CD4-positive, alpha-beta T cell treated with Interleukin-15 for 1 hour (primary cell): ENCODE measurements around the gene CDC73.

Experiments
- DNase-seq: peaks from one replicate; pipeline ENCODE4 v3.0.0-alpha.2; 2020

The CDC73 gene

GRCh38 chr1:193121616-193122593 is at the start of gene CDC73:
Gene CDC73, plus strand, starts transcription at chr1:193122031. Its CDS starts 170 bp downstream, at chr1:193122201.
- peak; percentile 98 for DNase-seq

GRCh38 chr1:193077991-193078390 is 43.8 kb upstream of the CDC73 start:
- no peak for DNase-seq

GRCh38 chr1:193079187-193079586 is 42.6 kb upstream of the CDC73 start:
- DNase-seq: no peak

GRCh38 chr1:193083365-193084088 is 38.3 kb upstream of the CDC73 start:
- DNase-seq: no peak

GRCh38 chr1:193085263-193085662 is 36.6 kb upstream of the CDC73 start:
- DNase-seq: no peak

- DNase-seq: no peak
Observed at GRCh38 chr1:193086342-193086741, 35.5 kb upstream of the CDC73 start.

GRCh38 chr1:193087893-193088292 is 33.9 kb upstream of the CDC73 start:
- DNase-seq: no peak

- no peak for DNase-seq
Observed at GRCh38 chr1:193090865-193091264, 31.0 kb upstream of the CDC73 start.

GRCh38 chr1:193094112-193094511 is 27.7 kb upstream of the CDC73 start:
- no peak for DNase-seq

GRCh38 chr1:193102662-193103061 is 19.2 kb upstream of the CDC73 start:
- DNase-seq: no peak

GRCh38 chr1:193103759-193104501 is 17.9 kb upstream of the CDC73 start:
- DNase-seq: no peak

GRCh38 chr1:193104502-193104906 is 17.3 kb upstream of the CDC73 start:
- DNase-seq: peak; percentile 20

- DNase-seq: peak; percentile 62
Observed at GRCh38 chr1:193104907-193105820, 16.7 kb upstream of the CDC73 start, which contains the start of gene GLRX2. Gene GLRX2, minus strand, starts transcription at chr1:193105414. Its CDS starts 32 bp downstream, at chr1:193105382.

GRCh38 chr1:193105821-193106177 is 16.0 kb upstream of the CDC73 start:
- no peak for DNase-seq

GRCh38 chr1:193108471-193108870 is 13.4 kb upstream of the CDC73 start:
- DNase-seq: no peak

GRCh38 chr1:193109619-193110018 is 12.2 kb upstream of the CDC73 start:
- DNase-seq: no peak

GRCh38 chr1:193110246-193110645 is 11.6 kb upstream of the CDC73 start:
- DNase-seq: no peak

- DNase-seq: no peak
Observed at GRCh38 chr1:193110864-193111263, 11.0 kb upstream of the CDC73 start.

GRCh38 chr1:193111641-193112090 is 10.2 kb upstream of the CDC73 start:
- DNase-seq: peak; percentile 26

GRCh38 chr1:193113258-193113991 is 8.4 kb upstream of the CDC73 start:
- no peak for DNase-seq

GRCh38 chr1:193113992-193114332 is 7.9 kb upstream of the CDC73 start:
- no peak for DNase-seq
